CD4-positive, alpha-beta T cell treated with Interleukin-6 for 4 hours (primary cell): ENCODE data around the gene TUBA4A.
"Not testable (repeated sequence)": the region's sequence is repeated elsewhere in the genome, so short reads cannot be mapped to it uniquely, and the experiment has no call there.

Experiments
- DNase-seq: peaks from one replicate; pipeline ENCODE4 v3.0.0-alpha.2; 2020; ENCODE audit warnings: mixed read lengths

Gene TUBA4A

GRCh38 chr2:219209236-219210195, 44.2 kb downstream of the TUBA4A start:
- DNase-seq, result no peak

- DNase-seq, result no peak
Measured at GRCh38 chr2:219207884-219208740, 45.6 kb downstream of the TUBA4A start.

- no peak for DNase-seq
Measured at GRCh38 chr2:219207134-219207883, 46.4 kb downstream of the TUBA4A start.

GRCh38 chr2:219206328-219207133, 47.2 kb downstream of the TUBA4A start, which contains the start of gene ZFAND2B:
TSS of gene ZFAND2B (plus strand) at chr2:219206782. CDS start at chr2:219206988, 206 bp downstream.
- DNase-seq, result peak; percentile 97

GRCh38 chr2:219205981-219206327, 47.8 kb downstream of the TUBA4A start:
- DNase-seq, result no peak

GRCh38 chr2:219205165-219205538, 48.6 kb downstream of the TUBA4A start:
- no peak for DNase-seq

- no peak for DNase-seq
Measured at GRCh38 chr2:219204425-219205164, 49.1 kb downstream of the TUBA4A start.

- not testable (repeated sequence) for DNase-seq
Measured at GRCh38 chr2:219201331-219201730, 52.4 kb downstream of the TUBA4A start.

- peak; percentile 32 for DNase-seq
Measured at GRCh38 chr2:219200502-219201326, 53.0 kb downstream of the TUBA4A start.
